ENCODE measurements around the gene ZNF865. TPM values are rescaled to one million over a fixed set of nuclear protein-coding genes. Genes with fewer than 3 reads are reported as not detected.

Gene ZNF865
- total RNA-seq, 2 donors from 2014 or later, result 11.9 to 14.5 TPM

DNA sequence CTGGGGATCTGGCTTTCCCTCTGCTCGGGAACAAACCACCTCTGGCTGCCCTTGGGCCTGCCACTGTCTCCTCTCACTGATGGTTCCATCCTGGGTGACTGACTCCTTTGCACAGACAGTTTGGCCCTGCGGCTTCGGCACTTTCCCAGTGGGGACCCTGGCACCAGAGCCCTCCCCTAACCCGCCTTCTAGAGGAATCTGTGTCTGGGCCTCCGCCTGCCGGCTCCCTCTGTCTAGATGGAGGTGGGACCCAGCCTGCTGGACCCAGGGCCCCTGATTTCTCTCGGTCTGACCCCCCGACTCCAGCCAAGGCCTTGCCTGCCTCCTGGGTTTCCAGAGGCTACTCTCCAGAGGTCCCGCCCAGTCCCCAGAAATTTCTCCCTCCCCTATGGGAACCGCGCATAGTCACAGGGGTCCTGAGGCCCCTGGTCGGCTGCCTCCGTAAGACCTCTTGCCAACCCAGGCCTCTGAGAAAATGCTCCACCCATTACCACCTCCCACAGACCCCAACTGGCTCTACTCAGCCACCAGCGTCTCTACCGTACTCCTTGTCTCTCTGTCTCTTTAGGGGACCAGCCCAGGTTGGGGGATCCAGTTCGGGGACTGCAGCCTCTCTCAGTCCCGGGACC, 45.3 kb downstream of the ZNF865 start:
- no peak for ATAC-seq (ENCODE audit: insufficient number of reproducible peaks, low FRiP score, low read depth)
- H3K27ac ChIP-seq, result no peak overlapping the region
- H3K9me3 ChIP-seq, result no peaks in the 10 kb centered on the region
- TF ChIP-seq, protein P1, sequence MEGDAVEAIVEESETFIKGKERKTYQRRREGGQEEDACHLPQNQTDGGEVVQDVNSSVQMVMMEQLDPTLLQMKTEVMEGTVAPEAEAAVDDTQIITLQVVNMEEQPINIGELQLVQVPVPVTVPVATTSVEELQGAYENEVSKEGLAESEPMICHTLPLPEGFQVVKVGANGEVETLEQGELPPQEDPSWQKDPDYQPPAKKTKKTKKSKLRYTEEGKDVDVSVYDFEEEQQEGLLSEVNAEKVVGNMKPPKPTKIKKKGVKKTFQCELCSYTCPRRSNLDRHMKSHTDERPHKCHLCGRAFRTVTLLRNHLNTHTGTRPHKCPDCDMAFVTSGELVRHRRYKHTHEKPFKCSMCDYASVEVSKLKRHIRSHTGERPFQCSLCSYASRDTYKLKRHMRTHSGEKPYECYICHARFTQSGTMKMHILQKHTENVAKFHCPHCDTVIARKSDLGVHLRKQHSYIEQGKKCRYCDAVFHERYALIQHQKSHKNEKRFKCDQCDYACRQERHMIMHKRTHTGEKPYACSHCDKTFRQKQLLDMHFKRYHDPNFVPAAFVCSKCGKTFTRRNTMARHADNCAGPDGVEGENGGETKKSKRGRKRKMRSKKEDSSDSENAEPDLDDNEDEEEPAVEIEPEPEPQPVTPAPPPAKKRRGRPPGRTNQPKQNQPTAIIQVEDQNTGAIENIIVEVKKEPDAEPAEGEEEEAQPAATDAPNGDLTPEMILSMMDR (IDR thresholded peaks at IDR 0.05), result no peak
- H3K36me3 ChIP-seq, result no peaks in the 10 kb centered on the region
- H3K4me1 ChIP-seq (ENCODE audit: control insufficient read depth in 1 of 2, low read depth in 2 of 2), result peaks cover 23 to 33% of the 10 kb centered on the region in 2 donors
- H3K27me3 ChIP-seq (replicated peaks; ENCODE audit: insufficient read depth), result no peaks in the 10 kb centered on the region
- H3K4me3 ChIP-seq, result no peak overlapping the region
- DNase-seq (ENCODE audit: low spot score), result no peak

DNA sequence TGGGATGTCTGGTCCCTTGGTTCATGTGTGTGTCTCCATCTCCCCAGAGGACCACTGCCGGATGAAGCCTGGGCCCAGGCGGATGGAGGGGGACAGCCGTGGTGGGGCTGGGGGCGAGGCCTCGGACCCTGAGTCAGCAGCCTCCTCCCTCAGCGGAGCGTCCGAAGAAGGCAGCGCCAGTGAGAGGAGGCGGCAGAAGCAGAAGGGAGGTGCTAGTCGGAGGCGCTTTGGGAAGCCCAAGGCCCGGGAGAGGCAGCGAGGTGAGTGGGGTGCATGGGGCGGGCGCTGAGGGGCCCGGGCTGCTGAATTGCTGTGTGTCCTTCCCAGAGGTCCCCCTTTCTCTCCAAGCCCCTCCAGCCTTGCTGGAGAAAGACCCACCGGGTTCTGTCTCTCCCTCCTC, 45.8 kb downstream of the ZNF865 start:
- Histone ChIP-seq H3K4me3 (no peak overlapping the region), H3K4me1 (ENCODE audit: control insufficient read depth in 1 of 2, low read depth in 2 of 2) (peaks cover 27 to 38% of the 10 kb centered on the region in 2 donors)
- TF ChIP-seq, protein P1 (IDR thresholded peaks at IDR 0.05), result no peak

DNA sequence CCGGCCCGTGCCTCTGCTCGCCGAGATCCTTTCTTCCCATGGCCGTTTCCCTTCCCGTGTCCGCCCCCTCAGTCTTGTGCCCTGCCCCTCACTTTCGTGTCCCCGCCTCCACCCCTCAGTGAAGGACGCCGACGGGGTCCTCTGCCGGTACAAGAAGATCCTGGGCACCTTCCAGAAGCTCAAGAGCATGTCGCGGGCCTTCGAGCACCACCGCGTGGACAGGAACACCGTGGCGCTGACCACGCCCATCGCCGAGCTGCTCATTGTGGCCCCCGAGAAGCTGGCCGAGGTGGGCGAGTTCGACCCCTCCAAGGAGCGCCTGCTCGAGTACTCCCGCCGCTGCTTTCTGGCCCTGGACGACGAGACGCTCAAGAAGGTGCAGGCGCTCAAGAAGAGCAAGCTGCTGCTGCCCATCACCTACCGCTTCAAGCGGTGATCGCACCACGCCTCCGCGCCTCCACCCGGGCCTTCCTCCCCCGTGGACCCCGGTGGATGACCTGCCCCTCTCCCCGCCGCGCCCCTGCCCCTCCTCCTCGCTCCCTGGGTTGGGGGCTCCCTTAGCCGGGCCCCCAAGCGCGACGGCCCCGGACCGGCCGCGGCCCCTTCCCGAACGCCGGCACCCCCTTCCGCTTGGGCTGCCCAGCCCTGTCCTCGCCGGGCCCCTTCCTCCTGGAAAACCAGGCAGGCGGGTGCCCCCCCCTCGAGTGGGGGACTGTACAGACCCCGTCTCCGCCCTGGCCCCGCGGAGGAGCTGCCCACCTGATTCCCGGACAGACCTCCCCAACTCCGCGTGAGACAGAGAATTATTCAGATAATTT, 47.1 kb downstream of the ZNF865 start:
- TF ChIP-seq, protein P1 (IDR thresholded peaks at IDR 0.05), result no peak
- no peak for ATAC-seq (ENCODE audit: insufficient number of reproducible peaks, low FRiP score, low read depth)

More for the DNA sequence above, 45.8 kb downstream of the ZNF865 start:
- DNase-seq (ENCODE audit: low spot score), result no peak
- H3K27me3 ChIP-seq (replicated peaks; ENCODE audit: insufficient read depth), result no peaks in the 10 kb centered on the region
- H3K9me3 ChIP-seq, result no peaks in the 10 kb centered on the region
- ATAC-seq (ENCODE audit: insufficient number of reproducible peaks, low FRiP score, low read depth), result no peak
- no peaks in the 10 kb centered on the region for H3K36me3 ChIP-seq
- H3K27ac ChIP-seq, result no peak overlapping the region

DNA sequence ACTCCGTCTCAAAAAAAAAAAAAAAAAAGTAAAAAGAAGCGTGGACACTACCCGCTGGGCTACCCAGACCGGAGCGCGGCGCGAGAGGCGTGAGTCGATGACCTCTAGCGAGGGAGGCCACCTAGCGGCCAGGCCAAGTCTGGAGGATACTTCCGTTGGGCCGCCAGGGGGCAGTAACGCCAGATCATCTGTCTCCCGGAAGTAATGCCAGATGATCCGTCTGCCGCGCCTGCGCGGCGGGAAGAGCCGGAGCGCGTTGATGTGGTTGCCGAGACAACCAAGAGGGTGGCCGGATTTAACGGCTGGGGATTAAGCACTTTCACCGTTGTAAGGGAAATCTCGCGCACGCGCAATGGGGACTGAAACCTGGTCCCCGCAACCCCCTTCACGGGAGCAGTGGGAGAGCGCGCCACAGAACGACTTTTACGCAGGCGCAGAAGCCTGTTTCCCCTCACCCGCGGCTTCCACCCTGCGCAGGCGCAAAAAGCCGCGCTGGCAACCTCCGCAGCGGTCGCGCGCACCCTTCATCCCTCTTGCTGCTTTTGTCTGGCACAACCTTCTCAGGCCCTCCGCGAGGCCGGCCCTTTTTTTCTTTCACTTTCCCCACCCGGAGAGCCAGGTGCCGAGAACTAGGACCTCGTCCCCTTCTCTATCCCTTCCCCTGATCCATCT, 48.3 kb downstream of the ZNF865 start:
- peak; percentile 69 for ATAC-seq (ENCODE audit: insufficient number of reproducible peaks, low FRiP score, low read depth)

More for the DNA sequence above, 47.1 kb downstream of the ZNF865 start:
- Histone ChIP-seq H3K4me1 (ENCODE audit: control insufficient read depth in 1 of 2, low read depth in 2 of 2) (peaks cover 33 to 41% of the 10 kb centered on the region in 2 donors), H3K9me3 (no peaks in the 10 kb centered on the region), H3K27ac (peak overlapping the region; percentile 91 to 98), H3K27me3 (replicated peaks; ENCODE audit: insufficient read depth) (no peaks in the 10 kb centered on the region), H3K4me3 (no peak overlapping the region), H3K36me3 (no peaks in the 10 kb centered on the region)
- no peak for DNase-seq (ENCODE audit: low spot score)

More for the DNA sequence above, 48.3 kb downstream of the ZNF865 start:
- Histone ChIP-seq H3K4me1 (ENCODE audit: control insufficient read depth in 1 of 2, low read depth in 2 of 2) (peaks cover 37 to 46% of the 10 kb centered on the region in 2 donors), H3K4me3 (peak overlapping the region; percentile 100), H3K27ac (peak overlapping the region; percentile 91 to 98), H3K9me3 (no peaks in the 10 kb centered on the region), H3K36me3 (no peaks in the 10 kb centered on the region), H3K27me3 (replicated peaks; ENCODE audit: insufficient read depth) (no peaks in the 10 kb centered on the region)
- TF ChIP-seq, protein P1 (IDR thresholded peaks at IDR 0.05), result peak; percentile 94
- DNase-seq (ENCODE audit: low spot score), result peak; percentile 91

Measured in thoracic aorta (tissue), 2 donors.